HG02678 (cell line): ENCODE results near the gene TBX6.

Source experiments
- ATAC-seq: cut with Tn5 transposase; IDR thresholded peaks from one replicate; pipeline ENCODE4 v1.9.1; 2021; ENCODE audit warnings: mild to moderate bottlenecking, moderate library complexity; ENCODE audit not compliant: unreplicated experiment

Gene TBX6

GRCh38 chr16:30114411-30114810 is 22.7 kb upstream of the TBX6 start:
- no peak for ATAC-seq

DNA sequence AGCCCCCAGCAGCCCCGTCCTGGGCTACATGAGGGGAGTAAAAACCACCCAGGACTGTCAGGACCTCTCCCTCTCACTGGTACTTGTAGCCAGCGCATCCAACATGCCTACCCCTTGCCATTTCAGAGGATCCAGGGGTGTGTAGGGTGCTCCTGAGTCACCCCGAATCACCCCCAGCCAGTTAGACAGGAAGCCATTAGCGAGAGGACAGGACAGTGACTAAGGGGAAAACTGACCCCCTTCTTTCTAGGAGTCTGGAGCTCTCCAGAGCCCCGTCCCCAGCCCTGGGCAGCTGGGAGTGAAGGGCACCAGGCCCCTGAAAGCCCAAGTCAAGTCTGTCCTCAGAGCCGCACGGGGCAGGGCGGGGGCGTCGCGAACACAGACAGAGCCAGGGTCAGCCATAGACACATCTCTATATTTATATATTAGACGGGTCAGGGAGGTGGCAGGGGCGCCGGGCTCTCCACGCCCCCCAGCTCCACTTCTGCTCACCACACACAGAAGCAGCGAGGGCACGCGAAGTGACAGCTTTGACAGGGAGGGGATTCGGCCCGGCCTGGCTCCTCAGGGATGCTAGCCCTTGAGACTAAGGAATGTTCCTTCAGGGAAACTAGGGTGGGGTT is 22.1 kb upstream of the TBX6 start:
- no peak for ATAC-seq

GRCh38 chr16:30113031-30113710 is 21.4 kb upstream of the TBX6 start, which contains the start of gene GDPD3:
TSS of gene GDPD3 (minus strand) at chr16:30113537. CDS start at chr16:30113478, 59 bp downstream.
- ATAC-seq: no peak

GRCh38 chr16:30112197-30113030 is 20.7 kb upstream of the TBX6 start:
- no peak for ATAC-seq

GRCh38 chr16:30110661-30111060 is 18.9 kb upstream of the TBX6 start:
- ATAC-seq: no peak

GRCh38 chr16:30108059-30108850 is 16.5 kb upstream of the TBX6 start:
- no peak for ATAC-seq

GRCh38 chr16:30104492-30104891 is 12.8 kb upstream of the TBX6 start:
- no peak for ATAC-seq

- no peak for ATAC-seq
Measured at GRCh38 chr16:30104090-30104489, 12.4 kb upstream of the TBX6 start.

- no peak for ATAC-seq
Measured at GRCh38 chr16:30096862-30097563, 5.3 kb upstream of the TBX6 start.

GRCh38 chr16:30096105-30096861 is 4.6 kb upstream of the TBX6 start, which contains the start of gene YPEL3:
TSS of gene YPEL3 (minus strand) at chr16:30096213. CDS start at chr16:30095482, 731 bp downstream.
- peak; percentile 59 for ATAC-seq

- ATAC-seq: no peak
Measured at GRCh38 chr16:30095166-30096078, 3.7 kb upstream of the TBX6 start.

DNA sequence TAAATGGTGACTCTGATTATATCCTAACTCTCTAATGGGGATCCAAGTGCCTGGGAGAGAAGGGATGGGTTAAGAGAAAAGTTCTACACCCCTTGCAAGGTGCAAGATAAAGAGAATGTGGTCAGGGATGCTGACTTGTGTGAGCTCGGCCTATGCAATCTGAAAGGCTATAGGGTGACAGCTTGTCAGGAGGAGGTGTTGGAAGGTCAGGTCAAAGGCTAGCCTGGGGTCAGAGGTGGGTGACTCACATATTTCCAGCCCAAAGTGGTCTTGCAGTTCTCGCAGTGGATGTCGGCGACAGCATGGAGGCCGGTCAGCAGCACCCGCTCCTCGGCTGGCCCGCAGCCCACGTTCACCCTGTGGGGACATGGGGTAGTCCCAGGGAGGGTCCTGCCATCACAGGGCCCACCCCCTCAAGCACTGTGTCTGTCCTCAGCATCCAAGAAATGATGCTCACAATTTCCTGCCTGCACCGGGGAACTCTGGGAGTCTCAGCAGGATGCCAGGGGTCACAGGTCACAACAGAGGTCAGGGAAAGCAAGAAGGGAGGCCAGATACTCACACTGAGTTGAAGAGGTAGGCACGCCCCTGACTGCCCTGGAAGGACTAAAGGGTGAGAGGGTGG is 2.9 kb upstream of the TBX6 start:
- ATAC-seq: no peak

GRCh38 chr16:30092373-30093010 is 768 bp upstream of the TBX6 start:
- ATAC-seq: peak; percentile 30

DNA sequence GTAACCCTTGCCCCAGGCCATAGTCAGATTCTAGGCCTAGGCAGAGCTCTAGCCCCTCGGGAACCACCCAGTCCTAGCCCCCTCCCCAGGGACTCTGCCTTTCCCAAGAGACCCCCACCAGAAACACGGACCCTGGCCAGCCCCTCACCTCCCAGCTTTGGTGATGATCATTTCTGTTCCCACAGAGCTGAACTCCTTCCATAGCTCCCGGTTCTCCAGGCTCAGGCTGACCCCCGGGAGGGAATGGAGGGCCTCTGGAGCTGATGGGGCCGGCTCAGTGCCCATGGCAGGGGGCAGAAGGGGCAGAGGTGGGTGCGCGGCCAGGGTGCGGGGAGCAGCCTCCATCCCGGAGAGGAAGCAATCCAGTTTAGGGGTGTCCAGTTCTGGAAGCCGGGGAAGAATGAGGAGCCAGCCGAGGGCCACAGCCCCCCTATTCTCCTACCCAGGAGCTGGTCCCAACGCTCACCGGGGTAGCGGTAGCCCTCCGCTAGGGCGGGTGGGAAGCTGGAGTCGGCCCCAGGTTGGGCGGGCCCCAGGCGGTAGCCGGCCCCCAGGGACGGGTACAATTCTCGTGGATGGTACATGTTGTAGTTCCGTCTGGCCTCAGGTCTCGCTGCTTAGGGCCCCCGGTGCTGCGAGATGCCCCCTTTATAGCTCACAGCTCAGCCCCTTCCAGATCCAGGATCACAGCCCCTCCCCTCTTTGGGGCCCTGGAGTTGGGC is 953 bp downstream of the TBX6 start:
- no peak for ATAC-seq

DNA sequence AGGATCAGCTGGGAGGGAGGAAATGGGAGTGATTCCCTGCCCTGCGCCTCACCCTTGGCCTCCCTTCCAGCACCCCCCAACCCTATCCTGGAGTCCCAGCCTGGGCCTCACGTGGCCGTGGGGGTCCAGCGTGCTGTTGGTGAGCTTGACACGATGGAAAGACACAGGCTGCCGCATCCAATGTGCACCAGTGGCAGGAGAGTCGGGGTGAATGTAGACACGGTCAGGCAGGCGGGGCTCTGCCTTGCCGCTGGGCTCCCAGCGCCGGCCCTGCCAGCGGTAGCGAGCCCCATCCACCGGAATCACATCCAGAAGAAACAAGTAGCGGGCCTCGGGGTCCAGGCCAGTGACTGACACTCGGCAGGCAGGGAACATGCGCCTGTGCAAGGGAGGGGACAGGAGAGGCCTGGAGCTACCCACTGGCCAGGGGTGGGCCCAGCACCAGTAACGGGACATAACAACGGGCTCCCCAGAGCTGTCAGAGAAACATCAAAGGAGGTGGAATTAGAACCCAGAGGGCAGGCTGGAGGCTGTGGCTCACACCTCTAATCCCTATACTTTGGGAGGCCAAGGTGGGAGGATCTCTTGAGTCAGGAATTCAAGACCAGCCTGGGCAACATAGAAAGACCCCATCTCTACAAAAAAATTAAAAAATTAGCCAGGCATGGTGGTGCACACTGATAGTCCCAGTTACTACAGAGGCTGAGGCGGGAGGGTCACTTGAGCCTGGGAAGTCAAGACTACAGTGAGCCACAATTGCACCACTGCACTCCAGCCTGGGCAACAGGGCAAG is 2.7 kb downstream of the TBX6 start:
- no peak for ATAC-seq

DNA sequence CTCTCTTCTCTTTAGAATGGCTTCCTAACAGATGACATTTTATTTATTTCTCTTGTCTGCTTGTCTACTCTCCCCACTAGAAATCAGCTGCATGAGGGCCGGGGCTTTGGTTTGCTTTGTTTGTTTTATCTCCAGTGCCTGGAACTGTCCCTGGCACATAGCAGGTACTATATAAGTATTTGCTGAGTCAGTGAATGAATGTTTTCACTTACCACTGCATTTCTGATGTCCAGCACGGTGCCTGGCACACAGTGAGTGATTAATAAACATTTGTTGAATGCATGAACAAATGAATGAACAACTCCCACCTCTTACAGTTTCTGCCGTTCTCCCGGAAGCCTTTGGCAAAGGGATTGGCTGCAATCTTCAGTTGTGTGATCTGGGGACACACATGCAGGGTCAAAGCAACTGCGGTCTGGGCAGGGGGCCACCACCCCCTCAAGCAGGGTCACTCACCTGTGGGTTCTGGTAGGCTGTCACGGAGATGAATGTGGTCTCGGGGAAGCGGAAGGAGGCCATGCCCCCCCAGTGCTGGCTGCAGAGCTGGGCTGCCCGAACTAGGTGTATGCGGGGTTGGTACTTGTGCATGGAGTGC is 3.4 kb downstream of the TBX6 start:
- ATAC-seq: no peak
